GM12878 (cell line): Measurements from ENCODE around the gene RABL6. TPM values are rescaled to one million over a fixed set of nuclear protein-coding genes. Genes with fewer than 3 reads are reported as not detected.

Source experiments
- ATAC-seq: fragments of 200-7000 bp; cut with Tn5 transposase; 3 replicates; pipeline ENCODE4 v1.9.1; 2020; ENCODE audit warnings: mild to moderate bottlenecking, moderate library complexity
- BruUV-seq: library from RNA; stranded (reverse); fragments of 400-500 nt; replicated peaks from 2 replicates; lab custom pipeline; 2021; lab: Mats Ljungman, UMichigan
- CTCF ChIA-PET: fragments of 300-600 bp; sonication (Branson Sonifier 250); formaldehyde crosslinking; extraction: SDS; loops from one replicate; lab custom pipeline; 2021; ENCODE audit warnings: inconsistent platforms; lab: Yijun Ruan, JAX
- POLR2A ChIA-PET: fragments of 350-600 bp; formaldehyde crosslinking; extraction: SDS; loops from one replicate; lab custom pipeline; 2021; ENCODE audit warnings: inconsistent platforms; lab: Charles Lee
- RAD21 ChIA-PET: fragments of 300-600 bp; sonication (Branson Sonifier 250); formaldehyde crosslinking; loops from one replicate; lab custom pipeline; 2023; ENCODE audit warnings: antibody characterized with exemption; ENCODE audit not compliant: unreplicated experiment; lab: Charles Lee
- SMC1A ChIA-PET: fragments of 300-600 bp; sonication (Branson Sonifier 250); formaldehyde crosslinking; loops from one replicate; lab custom pipeline; 2023; ENCODE audit not compliant: unreplicated experiment, uncharacterized antibody; lab: Charles Lee
- DNase-seq: peaks from one replicate; pipeline ENCODE4 v3.0.0-alpha.2; 2011; ENCODE audit warnings: low read depth, low spot score
- FAIRE-seq: peaks from 3 replicates; lab custom pipeline; 2011; peaks lifted over from hg19 to GRCh38; lab: Jason Lieb, UNC
- H2AFZ ChIP-seq: 2 replicates; pipeline ENCODE4 v1.6.0; 2011; ENCODE audit warnings: low read depth, low read length, control low read depth; ENCODE audit not compliant: control insufficient read depth
- H3K27ac ChIP-seq: 2 replicates; pipeline ENCODE4 v1.5.1; 2011; ENCODE audit warnings: control low read depth; ENCODE audit not compliant: control insufficient read depth, insufficient read depth
- H3K27me3 ChIP-seq, 2 experiments: replicated peaks in 1 of 2; 2 replicates each; pipeline versions ENCODE4 v1.6.0 to v1.6.1; 2011; ENCODE audit warnings: low read length in 1 of 2; ENCODE audit not compliant: control insufficient read depth in 2 of 2, insufficient read depth in 2 of 2
- H3K36me3 ChIP-seq, 2 experiments: 2 replicates each; pipeline ENCODE4 v1.5.1; 2011; ENCODE audit warnings: low read length in 1 of 2; ENCODE audit not compliant: control insufficient read depth in 2 of 2, insufficient read depth in 2 of 2
- H3K4me1 ChIP-seq: 2 replicates; pipeline ENCODE4 v1.6.1; 2011; ENCODE audit warnings: mild to moderate bottlenecking, low read length, moderate library complexity, mixed read lengths; ENCODE audit not compliant: control insufficient read depth, insufficient read depth
- H3K4me2 ChIP-seq: 2 replicates; pipeline ENCODE4 v1.6.0; 2011; ENCODE audit warnings: control low read depth; ENCODE audit not compliant: control insufficient read depth, insufficient read depth
- H3K4me3 ChIP-seq: fragments of 200-600 bp; sonication (generic); 2 replicates; pipeline ENCODE4 v1.5.1; 2016
- H3K79me2 ChIP-seq: 2 replicates; pipeline ENCODE4 v1.6.0; 2011; ENCODE audit warnings: low read length; ENCODE audit not compliant: control insufficient read depth, insufficient read depth
- H3K9ac ChIP-seq: 2 replicates; pipeline ENCODE4 v1.8.0; 2011; ENCODE audit warnings: low read length, control low read depth, mixed read lengths; ENCODE audit not compliant: control insufficient read depth, insufficient read depth
- H3K9me3 ChIP-seq: replicated peaks from 3 replicates; pipeline ENCODE4 v1.5.1; 2011; ENCODE audit warnings: mild to moderate bottlenecking, low read length; ENCODE audit not compliant: control insufficient read depth, insufficient read depth
- H4K20me1 ChIP-seq: 2 replicates; pipeline ENCODE4 v1.6.0; 2011; ENCODE audit not compliant: control insufficient read depth, insufficient read depth
- CBFB ChIP-seq: IDR thresholded peaks from 2 replicates; pipeline ENCODE4 v1.6.1; 2016; ENCODE audit warnings: antibody characterized with exemption, low read depth
- CBX5 ChIP-seq: sonication (generic); IDR thresholded peaks from 2 replicates; pipeline ENCODE4 v1.6.1; 2016; ENCODE audit warnings: low read depth, moderate library complexity, mild to moderate bottlenecking, inconsistent platforms
- CREB1 ChIP-seq: IDR thresholded peaks from 2 replicates; pipeline ENCODE4 v1.6.1; 2012; ENCODE audit warnings: low read depth, mild to moderate bottlenecking, inconsistent platforms
- EGR1 ChIP-seq, 2 experiments: IDR thresholded peaks; 1 replicate in 1 of 2; 2 replicates in 1 of 2; pipeline ENCODE4 v1.6.1; 2011 to 2012; ENCODE audit warnings: low read depth in 2 of 2, low read length in 2 of 2, borderline replicate concordance in 1 of 2, mild to moderate bottlenecking in 1 of 2, moderate library complexity in 1 of 2
- EZH2 ChIP-seq: IDR thresholded peaks from 2 replicates; pipeline ENCODE4 v1.6.1; 2012; ENCODE audit warnings: low read depth, mild to moderate bottlenecking, control low read depth, inconsistent platforms, low read length, borderline replicate concordance; ENCODE audit not compliant: control insufficient read depth
- HDAC6 ChIP-seq: fragments of 200-600 bp; sonication (generic); IDR thresholded peaks from one replicate; pipeline ENCODE4 v1.8.0; 2017; ENCODE audit warnings: antibody characterized with exemption; ENCODE audit not compliant: unreplicated experiment
- IRF5 ChIP-seq: fragments of 450-650 bp; IDR thresholded peaks from 2 replicates; pipeline ENCODE4 v1.6.1; 2017; ENCODE audit warnings: borderline replicate concordance
- KDM1A ChIP-seq: fragments of 200-600 bp; sonication (generic); IDR thresholded peaks from 2 replicates; pipeline ENCODE4 v1.6.1; 2016; ENCODE audit warnings: borderline replicate concordance
- MYB ChIP-seq: fragments of 150-350 bp; IDR thresholded peaks from 2 replicates; pipeline ENCODE4 v1.6.1; 2014; ENCODE audit warnings: mild to moderate bottlenecking, low read depth, low read length, borderline replicate concordance
- RAD51 ChIP-seq: fragments of 450-650 bp; IDR thresholded peaks from 2 replicates; pipeline ENCODE4 v1.6.1; 2016; ENCODE audit warnings: moderate library complexity, mild to moderate bottlenecking, inconsistent platforms
- RUNX3 ChIP-seq: IDR thresholded peaks from 2 replicates; pipeline ENCODE4 v1.6.1; 2012; ENCODE audit warnings: low read length, inconsistent platforms
- SPI1 ChIP-seq: IDR thresholded peaks from 2 replicates; pipeline ENCODE4 v1.6.1; 2011; ENCODE audit warnings: low read depth, mild to moderate bottlenecking, low read length, moderate library complexity, borderline replicate concordance; ENCODE audit not compliant: insufficient read depth
- SREBF1 ChIP-seq: IDR thresholded peaks from 2 replicates; pipeline ENCODE4 v1.6.1; 2012; ENCODE audit warnings: mild to moderate bottlenecking, low read length
- TCF7 ChIP-seq: IDR thresholded peaks from 2 replicates; pipeline ENCODE4 v1.6.1; 2014; ENCODE audit warnings: antibody characterized with exemption, borderline replicate concordance
- ZBED1 ChIP-seq: IDR thresholded peaks from 2 replicates; pipeline ENCODE4 v1.6.1; 2016; ENCODE audit warnings: borderline replicate concordance
- ZBTB11 ChIP-seq: fragments of 450-650 bp; formaldehyde crosslinking; IDR thresholded peaks from 2 replicates; pipeline ENCODE4 v1.5.0; 2022; ENCODE audit warnings: mild to moderate bottlenecking, missing genetic modification characterization
- ZSCAN29 ChIP-seq: fragments of 450-650 bp; IDR thresholded peaks from 2 replicates; pipeline ENCODE4 v1.6.1; 2017; ENCODE audit warnings: mild to moderate bottlenecking, moderate library complexity
- WGBS: methylation state at CpG from one replicate; pipeline ENCODE4 v1.1.6; 2016; ENCODE audit warnings: low lambda C conversion rate; ENCODE audit not compliant: insufficient replicate concordance, insufficient coverage; ENCODE audit errors: missing lambda C conversion rate; 5-methylcytosine and 5-hydroxymethylcytosine counted together
- in situ Hi-C: fragments of 300-500 bp; cut with MboI; formaldehyde crosslinking; loops from 9 replicates; pipeline ENCODE4 v1.14.3; 2018; ENCODE audit warnings: mixed read lengths
- intact Hi-C: fragments of 100-400 bp; cut with micrococcal nuclease; formaldehyde crosslinking; loops from one replicate; pipeline ENCODE4 v1.14.2; 2022; ENCODE audit not compliant: unreplicated experiment
- polyA plus RNA-seq, 11 experiments: library from polyadenylated mRNA; depleted of rRNA in 4 of 11; unstranded in 6 of 11; stranded (reverse) in 5 of 11; fragments of >200 nt; fragmentation: Nextera tagmentation in 4 of 11; fragmentation: Illumina TruSeq in 1 of 11; extraction: Ambion mirVana in 4 of 11; extraction: Trizol in 1 of 11; gene quantifications; 1 replicate in 1 of 11; 2 replicates in 10 of 11; pipeline versions ENCODE4 v1.2.1 to v1.2.3, GENCODE V29; 2011 to 2016; ENCODE audit warnings: inconsistent platforms in 2 of 11, missing spikeins in 2 of 11, low read depth in 1 of 11
- total RNA-seq, 4 experiments: library from RNA; depleted of rRNA in 3 of 4; stranded (reverse); fragments of >200 nt in 3 of 4; fragmentation: Illumina TruSeq in 1 of 4; extraction: Trizol in 1 of 4; gene quantifications; 2 replicates each; pipeline versions ENCODE4 v1.2.1 to v1.2.3, GENCODE V29; 2013 to 2021

The RABL6 gene
- total and polyA plus RNA-seq, 10 of the 15 experiments (the other 5 are each of a cell fraction or from before 2014, with no cell fraction given): 1.4 to 134 (median 42.7) TPM

GRCh38 chr9:136855461-136856078 is 47.8 kb downstream of the RABL6 start:
- in situ Hi-C loops: no loop called here
- Histone ChIP-seq H3K4me3 (no peak overlapping the region), H3K27me3 (no peaks in the 10 kb centered on the region), H3K4me2 (no peak overlapping the region), H3K36me3 (peaks cover 3 to 9% of the 10 kb centered on the region in 2 experiments; a peak in 3 of 4 replicates), H3K9me3 (no peaks in the 10 kb centered on the region), H3K79me2 (no peaks in the 10 kb centered on the region), H3K4me1 (no peaks in the 10 kb centered on the region), H4K20me1 (no peaks in the 10 kb centered on the region), H2AFZ (no peak overlapping the region), H3K9ac (no peak overlapping the region), H3K27ac (no peak overlapping the region)
- no TSS peak for BruUV-seq
- CTCF ChIA-PET: interaction anchor here (0.7 kb wide), 1 partner anchor 55 kb away, joined by 3 read pairs; no protein-coding TSS in a partner anchor
- DNase-seq: no peak
- POLR2A ChIA-PET: interaction anchor here (0.6 to 0.8 kb wide), 2 partner anchors 17 to 847 kb away, joined by 3 to 5 read pairs; no protein-coding TSS in a partner anchor
- no peak for FAIRE-seq
- no peak for ATAC-seq
- intact Hi-C loops: no loop called here
- 78% methylated on average over 26 of the region's 26 CpGs for WGBS
- TF ChIP-seq CBFB (no peak), RUNX3 (no peak), TCF7 (no peak), CREB1 (no peak), RAD51 (no peak), SPI1 (no peak), ZBED1 (no peak), MYB (no peak), CBX5 (no peak), IRF5 (no peak), ZBTB11 (CRISPR knock-in tag) (no peak), EZH2 (no peak), SREBF1 (no peak), KDM1A (no peak), ZSCAN29 (no peak), EGR1 (IDR thresholded peaks at IDR 0.05; ENCODE audit: borderline replicate concordance in 1 of 2, low read depth in 2 of 2, low read length in 2 of 2) (no peak), HDAC6 (no peak)
- RAD21 ChIA-PET: interaction anchor here (0.6 kb wide), 1 partner anchor 65 kb away, joined by 3 read pairs; no protein-coding TSS in a partner anchor
- SMC1A ChIA-PET: no interaction called here
